Vagina (tissue), 2 donors: ENCODE measurements around the gene PI4KA.

Experiments
- CTCF ChIP-seq, 3 experiments: fragments of 450-650 bp in 2 of 3; fragments of 200-600 bp in 1 of 3; sonication (generic) in 1 of 3; IDR thresholded peaks; one replicate each; pipeline ENCODE4 v1.5.1; 2017 to 2019; ENCODE audit warnings: antibody characterized with exemption in 3 of 3, mild to moderate bottlenecking in 2 of 3, moderate library complexity in 2 of 3
- POLR2AphosphoS5 ChIP-seq, 2 donors: sonication (generic); formaldehyde crosslinking; IDR thresholded peaks; one replicate each; pipeline ENCODE4 v1.9.0; 2017; ENCODE audit warnings: antibody characterized with exemption in 2 of 2, mild to moderate bottlenecking in 2 of 2, low read depth in 1 of 2; ENCODE audit not compliant: insufficient read depth in 1 of 2

GRCh38 chr22:20782083-20782482, 76.5 kb downstream of the PI4KA start:
- TF ChIP-seq CTCF (IDR thresholded peaks at IDR 0.05) (no peak), POLR2AphosphoS5 (IDR thresholded peaks at IDR 0.05; ENCODE audit: insufficient read depth in 1 of 2, low read depth in 1 of 2) (no peak)
